HEK293 (cell line): ENCODE measurements around the gene LRRC4C.

Source experiments
- CTCF ChIA-PET: fragments of 350-600 bp; formaldehyde crosslinking; extraction: SDS; loops from one replicate; lab custom pipeline; 2021; ENCODE audit warnings: antibody characterized with exemption; lab: Yijun Ruan, JAX
- POLR2A ChIA-PET: fragments of 300-600 bp; formaldehyde crosslinking; extraction: SDS; loops from one replicate; lab custom pipeline; 2020; ENCODE audit warnings: antibody characterized with exemption, inconsistent platforms; lab: Yijun Ruan, JAX
- H3K27ac ChIP-seq: fragments of 200-500 bp; sonication (Bioruptor generic); 2 replicates; pipeline ENCODE4 v1.5.1; 2014; ENCODE audit warnings: low read depth, low read length, control low read depth, inconsistent platforms; ENCODE audit errors: extremely low read depth
- H3K36me3 ChIP-seq, 2 experiments: fragments of 200-500 bp in 1 of 2; sonication (Bioruptor generic) in 1 of 2; 1 replicate in 1 of 2; 2 replicates in 1 of 2; pipeline ENCODE4 v1.5.1; 2014 to 2017; ENCODE audit warnings: inconsistent platforms in 2 of 2, low read length in 2 of 2; ENCODE audit not compliant: control insufficient read depth in 2 of 2, insufficient read depth in 1 of 2
- H3K4me1 ChIP-seq: fragments of 200-500 bp; sonication (Bioruptor generic); 2 replicates; pipeline ENCODE4 v1.5.1; 2014; ENCODE audit warnings: mild to moderate bottlenecking, low read length, inconsistent platforms; ENCODE audit not compliant: control insufficient read depth, insufficient read depth
- H3K4me3 ChIP-seq: 2 replicates; pipeline ENCODE4 v1.5.1; 2011; ENCODE audit warnings: low read depth, mild to moderate bottlenecking, control low read depth, low read length, moderate library complexity
- H3K9me3 ChIP-seq: fragments of 200-500 bp; sonication (Bioruptor generic); 2 replicates; pipeline ENCODE4 v1.5.1; 2014; ENCODE audit warnings: low read depth, low read length, inconsistent platforms; ENCODE audit not compliant: control insufficient read depth, insufficient read depth
- GLI2 ChIP-seq: fragments of 450-650 bp; formaldehyde crosslinking; IDR thresholded peaks from 2 replicates; pipeline ENCODE4; 2017; ENCODE audit warnings: missing biosample characterization, missing genetic modification characterization, low read depth, borderline replicate concordance
- HOXA7 ChIP-seq: sonication (generic); formaldehyde crosslinking; IDR thresholded peaks from 2 replicates; pipeline ENCODE4 v1.8.1; 2022; ENCODE audit warnings: missing genetic modification reagents, borderline replicate concordance
- KLF7 ChIP-seq: fragments of 450-650 bp; formaldehyde crosslinking; IDR thresholded peaks from 2 replicates; pipeline ENCODE4 v1.5.1; 2016; ENCODE audit warnings: missing biosample characterization, missing genetic modification characterization, borderline replicate concordance
- KLF9 ChIP-seq: fragments of 450-650 bp; formaldehyde crosslinking; IDR thresholded peaks from 2 replicates; pipeline ENCODE4 v1.5.1; 2016; ENCODE audit warnings: missing biosample characterization, missing genetic modification characterization, low read depth
- YY1 ChIP-seq: fragments of 450-650 bp; formaldehyde crosslinking; IDR thresholded peaks from 2 replicates; pipeline ENCODE4 v1.5.1; 2018; ENCODE audit warnings: missing biosample characterization, missing genetic modification characterization
- ZBTB20 ChIP-seq: fragments of 450-650 bp; formaldehyde crosslinking; IDR thresholded peaks from 2 replicates; pipeline ENCODE4 v1.5.1; 2016; ENCODE audit warnings: missing biosample characterization, missing genetic modification characterization
- ZNF138 ChIP-seq: fragments of 450-650 bp; formaldehyde crosslinking; IDR thresholded peaks from 2 replicates; pipeline ENCODE4 v1.5.1; 2016; ENCODE audit warnings: missing biosample characterization, missing genetic modification characterization, borderline replicate concordance
- ZNF146 ChIP-seq: fragments of 450-650 bp; formaldehyde crosslinking; IDR thresholded peaks from 2 replicates; pipeline ENCODE4 v1.5.1; 2016; ENCODE audit warnings: missing biosample characterization, missing genetic modification characterization
- ZNF16 ChIP-seq: fragments of 450-650 bp; formaldehyde crosslinking; IDR thresholded peaks from 2 replicates; pipeline ENCODE4 v1.5.1; 2016; ENCODE audit warnings: low read depth, missing biosample characterization, missing genetic modification characterization
- ZNF169 ChIP-seq: fragments of 450-650 bp; formaldehyde crosslinking; IDR thresholded peaks from 2 replicates; pipeline ENCODE4 v1.5.1; 2016; ENCODE audit warnings: missing biosample characterization, missing genetic modification characterization
- ZNF174 ChIP-seq: fragments of 450-650 bp; formaldehyde crosslinking; IDR thresholded peaks from 2 replicates; pipeline ENCODE4 v1.5.0; 2017; ENCODE audit warnings: missing biosample characterization, mild to moderate bottlenecking, missing genetic modification characterization
- ZNF23 ChIP-seq: fragments of 450-650 bp; formaldehyde crosslinking; IDR thresholded peaks from 2 replicates; pipeline ENCODE4 v1.5.1; 2016; ENCODE audit warnings: missing biosample characterization, missing genetic modification characterization, borderline replicate concordance
- ZNF324 ChIP-seq: fragments of 450-650 bp; formaldehyde crosslinking; IDR thresholded peaks from 2 replicates; pipeline ENCODE4 v1.5.1; 2016; ENCODE audit warnings: missing biosample characterization, missing genetic modification characterization
- ZNF391 ChIP-seq: fragments of 450-650 bp; formaldehyde crosslinking; IDR thresholded peaks from 2 replicates; pipeline ENCODE4 v1.5.1; 2016; ENCODE audit warnings: low read depth, missing biosample characterization, missing genetic modification characterization, borderline replicate concordance
- ZNF549 ChIP-seq: fragments of 450-650 bp; IDR thresholded peaks from 2 replicates; pipeline ENCODE4 v1.5.1; 2018; ENCODE audit warnings: missing biosample characterization, missing genetic modification characterization, mild to moderate bottlenecking, inconsistent platforms, moderate library complexity
- ZNF629 ChIP-seq: fragments of 450-650 bp; formaldehyde crosslinking; IDR thresholded peaks from 2 replicates; pipeline ENCODE4 v1.5.1; 2017; ENCODE audit warnings: missing biosample characterization, missing genetic modification characterization
- ZNF707 ChIP-seq: fragments of 450-650 bp; formaldehyde crosslinking; IDR thresholded peaks from 2 replicates; pipeline ENCODE4 v1.5.1; 2016; ENCODE audit warnings: missing biosample characterization, missing genetic modification characterization
- TF ChIP-seq, protein P1 (sequence below): fragments of 450-650 bp; formaldehyde crosslinking; IDR thresholded peaks from 2 replicates; pipeline ENCODE4 v1.5.1; 2016; ENCODE audit warnings: missing biosample characterization, missing genetic modification characterization, borderline replicate concordance
- TF ChIP-seq, protein P2 (sequence below): fragments of 450-650 bp; formaldehyde crosslinking; IDR thresholded peaks from 2 replicates; pipeline ENCODE4 v1.5.1; 2016; ENCODE audit warnings: missing biosample characterization, missing genetic modification characterization
- TF ChIP-seq, protein P3 (sequence below): fragments of 450-650 bp; formaldehyde crosslinking; IDR thresholded peaks from 2 replicates; pipeline ENCODE4 v1.5.1; 2016; ENCODE audit warnings: missing biosample characterization, missing genetic modification characterization
- TF ChIP-seq, protein P4 (sequence below): fragments of 450-650 bp; formaldehyde crosslinking; IDR thresholded peaks from 2 replicates; pipeline ENCODE4 v1.5.1; 2016; ENCODE audit warnings: missing biosample characterization, missing genetic modification characterization
- TF ChIP-seq, protein P5 (sequence below): fragments of 450-650 bp; formaldehyde crosslinking; IDR thresholded peaks from 2 replicates; pipeline ENCODE4 v1.5.1; 2016; ENCODE audit warnings: missing biosample characterization, missing genetic modification characterization

LRRC4C gene

DNA sequence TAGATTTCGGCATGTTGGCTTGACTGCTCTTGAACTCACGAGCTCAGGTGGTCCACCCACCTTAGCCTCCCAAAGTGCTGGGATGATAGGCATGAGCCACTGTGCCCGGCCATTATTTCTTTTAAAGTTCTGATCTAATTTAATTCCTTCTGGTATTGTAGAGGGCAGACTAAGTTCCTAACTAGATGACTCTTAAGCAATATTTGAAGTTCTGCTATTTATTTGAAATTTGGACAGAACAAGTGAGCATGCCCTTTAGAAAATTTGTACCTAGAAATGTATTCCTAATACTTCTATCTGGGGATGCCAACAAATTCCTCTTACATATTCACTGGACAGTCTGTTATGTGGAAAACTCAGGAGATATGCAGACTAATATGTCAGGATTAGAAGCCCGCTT is 746.4 kb downstream of the LRRC4C start:
- H3K4me3 ChIP-seq: no peak overlapping the region
- ChIA-PET POLR2A (no interaction called here), CTCF (no interaction called here)
- H3K27ac ChIP-seq: no peak overlapping the region
- H3K4me1 ChIP-seq: no peaks in the 10 kb centered on the region
- no peaks in the 10 kb centered on the region for H3K36me3 ChIP-seq
- H3K9me3 ChIP-seq: no peaks in the 10 kb centered on the region
- TF ChIP-seq ZNF324 (tag by site-specific recombination) (no peak), YY1 (no peak)

DNA sequence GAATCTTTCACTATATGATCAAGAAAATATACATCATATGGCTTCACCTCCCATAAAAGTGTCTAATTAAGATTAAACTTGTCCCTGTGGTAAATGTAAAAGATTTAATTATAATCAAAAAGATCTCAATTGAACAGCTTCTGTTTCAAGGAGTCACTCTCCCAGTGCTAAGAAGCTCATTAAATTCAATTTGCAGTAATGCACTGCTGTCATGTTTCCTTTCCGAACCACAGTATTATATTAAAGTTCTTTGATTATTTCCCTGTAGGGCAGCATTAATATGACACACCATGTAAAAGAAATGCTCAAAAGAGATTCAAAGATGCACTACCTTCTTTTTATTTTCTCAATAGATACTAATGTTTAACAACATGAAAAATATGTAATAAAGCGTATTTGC is 758.4 kb downstream of the LRRC4C start:
- Histone ChIP-seq H3K36me3 (no peaks in the 10 kb centered on the region), H3K4me1 (no peaks in the 10 kb centered on the region), H3K27ac (no peak overlapping the region), H3K4me3 (no peak overlapping the region), H3K9me3 (no peaks in the 10 kb centered on the region)
- TF ChIP-seq, protein P1, sequence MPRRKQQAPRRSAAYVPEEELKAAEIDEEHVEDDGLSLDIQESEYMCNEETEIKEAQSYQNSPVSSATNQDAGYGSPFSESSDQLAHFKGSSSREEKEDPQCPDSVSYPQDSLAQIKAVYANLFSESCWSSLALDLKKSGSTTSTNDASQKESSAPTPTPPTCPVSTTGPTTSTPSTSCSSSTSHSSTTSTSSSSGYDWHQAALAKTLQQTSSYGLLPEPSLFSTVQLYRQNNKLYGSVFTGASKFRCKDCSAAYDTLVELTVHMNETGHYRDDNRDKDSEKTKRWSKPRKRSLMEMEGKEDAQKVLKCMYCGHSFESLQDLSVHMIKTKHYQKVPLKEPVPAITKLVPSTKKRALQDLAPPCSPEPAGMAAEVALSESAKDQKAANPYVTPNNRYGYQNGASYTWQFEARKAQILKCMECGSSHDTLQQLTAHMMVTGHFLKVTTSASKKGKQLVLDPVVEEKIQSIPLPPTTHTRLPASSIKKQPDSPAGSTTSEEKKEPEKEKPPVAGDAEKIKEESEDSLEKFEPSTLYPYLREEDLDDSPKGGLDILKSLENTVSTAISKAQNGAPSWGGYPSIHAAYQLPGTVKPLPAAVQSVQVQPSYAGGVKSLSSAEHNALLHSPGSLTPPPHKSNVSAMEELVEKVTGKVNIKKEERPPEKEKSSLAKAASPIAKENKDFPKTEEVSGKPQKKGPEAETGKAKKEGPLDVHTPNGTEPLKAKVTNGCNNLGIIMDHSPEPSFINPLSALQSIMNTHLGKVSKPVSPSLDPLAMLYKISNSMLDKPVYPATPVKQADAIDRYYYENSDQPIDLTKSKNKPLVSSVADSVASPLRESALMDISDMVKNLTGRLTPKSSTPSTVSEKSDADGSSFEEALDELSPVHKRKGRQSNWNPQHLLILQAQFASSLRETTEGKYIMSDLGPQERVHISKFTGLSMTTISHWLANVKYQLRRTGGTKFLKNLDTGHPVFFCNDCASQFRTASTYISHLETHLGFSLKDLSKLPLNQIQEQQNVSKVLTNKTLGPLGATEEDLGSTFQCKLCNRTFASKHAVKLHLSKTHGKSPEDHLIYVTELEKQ (tag by site-specific recombination): no peak
- TF ChIP-seq, protein P2, sequence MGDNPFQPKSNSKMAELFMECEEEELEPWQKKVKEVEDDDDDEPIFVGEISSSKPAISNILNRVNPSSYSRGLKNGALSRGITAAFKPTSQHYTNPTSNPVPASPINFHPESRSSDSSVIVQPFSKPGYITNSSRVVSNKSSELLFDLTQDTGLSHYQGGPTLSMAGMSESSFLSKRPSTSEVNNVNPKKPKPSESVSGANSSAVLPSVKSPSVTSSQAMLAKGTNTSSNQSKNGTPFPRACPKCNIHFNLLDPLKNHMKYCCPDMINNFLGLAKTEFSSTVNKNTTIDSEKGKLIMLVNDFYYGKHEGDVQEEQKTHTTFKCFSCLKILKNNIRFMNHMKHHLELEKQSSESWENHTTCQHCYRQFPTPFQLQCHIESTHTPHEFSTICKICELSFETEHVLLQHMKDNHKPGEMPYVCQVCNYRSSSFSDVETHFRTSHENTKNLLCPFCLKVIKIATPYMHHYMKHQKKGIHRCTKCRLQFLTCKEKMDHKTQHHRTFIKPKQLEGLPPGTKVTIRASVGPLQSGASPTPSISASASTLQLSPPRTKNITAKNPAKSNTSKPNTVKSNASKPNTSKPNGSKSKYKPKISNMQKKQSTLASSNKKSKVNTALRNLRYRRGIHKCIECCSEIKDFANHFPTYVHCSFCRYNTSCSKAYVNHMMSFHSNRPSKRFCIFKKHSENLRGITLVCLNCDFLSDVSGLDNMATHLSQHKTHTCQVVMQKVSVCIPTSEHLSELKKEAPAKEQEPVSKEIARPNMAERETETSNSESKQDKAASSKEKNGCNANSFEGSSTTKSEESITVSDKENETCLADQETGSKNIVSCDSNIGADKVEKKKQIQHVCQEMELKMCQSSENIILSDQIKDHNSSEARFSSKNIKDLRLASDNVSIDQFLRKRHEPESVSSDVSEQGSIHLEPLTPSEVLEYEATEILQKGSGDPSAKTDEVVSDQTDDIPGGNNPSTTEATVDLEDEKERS: no peak
- TF ChIP-seq HOXA7 (CRISPR knock-in tag) (no peak), ZBTB20 (no peak), ZNF138 (tag by site-specific recombination) (no peak), ZNF169 (tag by site-specific recombination) (no peak), KLF9 (no peak), ZNF391 (tag by site-specific recombination) (no peak), ZNF23 (no peak), ZNF629 (no peak), GLI2 (tag by site-specific recombination) (no peak), ZNF16 (tag by site-specific recombination) (no peak), ZNF174 (no peak), KLF7 (tag by site-specific recombination) (no peak), ZNF146 (no peak), ZNF707 (tag by site-specific recombination) (no peak), ZNF549 (tag by site-specific recombination) (no peak)
- TF ChIP-seq, protein P3, sequence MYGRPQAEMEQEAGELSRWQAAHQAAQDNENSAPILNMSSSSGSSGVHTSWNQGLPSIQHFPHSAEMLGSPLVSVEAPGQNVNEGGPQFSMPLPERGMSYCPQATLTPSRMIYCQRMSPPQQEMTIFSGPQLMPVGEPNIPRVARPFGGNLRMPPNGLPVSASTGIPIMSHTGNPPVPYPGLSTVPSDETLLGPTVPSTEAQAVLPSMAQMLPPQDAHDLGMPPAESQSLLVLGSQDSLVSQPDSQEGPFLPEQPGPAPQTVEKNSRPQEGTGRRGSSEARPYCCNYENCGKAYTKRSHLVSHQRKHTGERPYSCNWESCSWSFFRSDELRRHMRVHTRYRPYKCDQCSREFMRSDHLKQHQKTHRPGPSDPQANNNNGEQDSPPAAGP (tag by site-specific recombination): no peak
- TF ChIP-seq, protein P4, sequence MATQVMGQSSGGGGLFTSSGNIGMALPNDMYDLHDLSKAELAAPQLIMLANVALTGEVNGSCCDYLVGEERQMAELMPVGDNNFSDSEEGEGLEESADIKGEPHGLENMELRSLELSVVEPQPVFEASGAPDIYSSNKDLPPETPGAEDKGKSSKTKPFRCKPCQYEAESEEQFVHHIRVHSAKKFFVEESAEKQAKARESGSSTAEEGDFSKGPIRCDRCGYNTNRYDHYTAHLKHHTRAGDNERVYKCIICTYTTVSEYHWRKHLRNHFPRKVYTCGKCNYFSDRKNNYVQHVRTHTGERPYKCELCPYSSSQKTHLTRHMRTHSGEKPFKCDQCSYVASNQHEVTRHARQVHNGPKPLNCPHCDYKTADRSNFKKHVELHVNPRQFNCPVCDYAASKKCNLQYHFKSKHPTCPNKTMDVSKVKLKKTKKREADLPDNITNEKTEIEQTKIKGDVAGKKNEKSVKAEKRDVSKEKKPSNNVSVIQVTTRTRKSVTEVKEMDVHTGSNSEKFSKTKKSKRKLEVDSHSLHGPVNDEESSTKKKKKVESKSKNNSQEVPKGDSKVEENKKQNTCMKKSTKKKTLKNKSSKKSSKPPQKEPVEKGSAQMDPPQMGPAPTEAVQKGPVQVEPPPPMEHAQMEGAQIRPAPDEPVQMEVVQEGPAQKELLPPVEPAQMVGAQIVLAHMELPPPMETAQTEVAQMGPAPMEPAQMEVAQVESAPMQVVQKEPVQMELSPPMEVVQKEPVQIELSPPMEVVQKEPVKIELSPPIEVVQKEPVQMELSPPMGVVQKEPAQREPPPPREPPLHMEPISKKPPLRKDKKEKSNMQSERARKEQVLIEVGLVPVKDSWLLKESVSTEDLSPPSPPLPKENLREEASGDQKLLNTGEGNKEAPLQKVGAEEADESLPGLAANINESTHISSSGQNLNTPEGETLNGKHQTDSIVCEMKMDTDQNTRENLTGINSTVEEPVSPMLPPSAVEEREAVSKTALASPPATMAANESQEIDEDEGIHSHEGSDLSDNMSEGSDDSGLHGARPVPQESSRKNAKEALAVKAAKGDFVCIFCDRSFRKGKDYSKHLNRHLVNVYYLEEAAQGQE: no peak
- TF ChIP-seq, protein P5, sequence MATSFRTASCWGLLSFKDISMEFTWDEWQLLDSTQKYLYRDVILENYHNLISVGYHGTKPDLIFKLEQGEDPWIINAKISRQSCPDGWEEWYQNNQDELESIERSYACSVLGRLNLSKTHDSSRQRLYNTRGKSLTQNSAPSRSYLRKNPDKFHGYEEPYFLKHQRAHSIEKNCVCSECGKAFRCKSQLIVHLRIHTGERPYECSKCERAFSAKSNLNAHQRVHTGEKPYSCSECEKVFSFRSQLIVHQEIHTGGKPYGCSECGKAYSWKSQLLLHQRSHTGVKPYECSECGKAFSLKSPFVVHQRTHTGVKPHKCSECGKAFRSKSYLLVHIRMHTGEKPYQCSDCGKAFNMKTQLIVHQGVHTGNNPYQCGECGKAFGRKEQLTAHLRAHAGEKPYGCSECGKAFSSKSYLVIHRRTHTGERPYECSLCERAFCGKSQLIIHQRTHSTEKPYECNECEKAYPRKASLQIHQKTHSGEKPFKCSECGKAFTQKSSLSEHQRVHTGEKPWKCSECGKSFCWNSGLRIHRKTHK (tag by site-specific recombination): no peak
- POLR2A ChIA-PET: no interaction called here
- CTCF ChIA-PET: no interaction called here
